A673 (cell line): ENCODE data around the gene GSDMA.

ENCODE experiments used
- CTCF ChIP-seq: fragments of 300-800, 200-600 bp; sonication (generic); conservative IDR thresholded peaks from 2 replicates; pipeline ENCODE4 v1.5.1; 2017; ENCODE audit warnings: low read depth, mild to moderate bottlenecking, antibody characterized with exemption, low read length, moderate library complexity, mixed read lengths
- EZH2 ChIP-seq: fragments of 200-600 bp; sonication (generic); IDR thresholded peaks from 2 replicates; pipeline ENCODE4 v1.6.1; 2017; ENCODE audit warnings: borderline replicate concordance, low read depth, mild to moderate bottlenecking, mixed read lengths, antibody characterized with exemption, low read length; ENCODE audit not compliant: poor library complexity, severe bottlenecking

GRCh38 chr17:40015005-40015997, 52.5 kb downstream of the GSDMA start, which contains the start of gene CSF3:
- TF ChIP-seq CTCF: no peak
- TF ChIP-seq EZH2: no peak
